HepG2 (cell line): ENCODE data around the gene TNFAIP1. TPM values are rescaled to one million over a fixed set of nuclear protein-coding genes. Genes with fewer than 3 reads are reported as not detected.

Experiments used
- ERF ChIP-seq: IDR thresholded peaks from 2 replicates; pipeline ENCODE4 v1.6.1; 2018; ENCODE audit warnings: missing biosample characterization, missing genetic modification reagents
- FOSL1 ChIP-seq: sonication (generic); formaldehyde crosslinking; IDR thresholded peaks from 2 replicates; pipeline ENCODE4 v1.9.0; 2021; ENCODE audit warnings: missing genetic modification reagents, borderline replicate concordance
- FOXO1 ChIP-seq: sonication (generic); formaldehyde crosslinking; IDR thresholded peaks from 2 replicates; pipeline ENCODE4 v1.4.0; 2020; ENCODE audit warnings: missing genetic modification reagents
- HNF4G ChIP-seq, 2 experiments: sonication (generic) in 1 of 2; formaldehyde crosslinking in 1 of 2; IDR thresholded peaks; 2 replicates each; pipeline versions ENCODE4 v1.4.0 to v1.6.1; 2011 to 2020; ENCODE audit warnings: borderline replicate concordance in 2 of 2, low read depth in 2 of 2, mild to moderate bottlenecking in 2 of 2, low read length in 1 of 2, missing genetic modification reagents in 1 of 2, moderate library complexity in 1 of 2
- KDM3A ChIP-seq: IDR thresholded peaks from 2 replicates; pipeline ENCODE4 v1.6.1; 2018; ENCODE audit warnings: low read depth, missing compliant biosample characterization
- KLF9 ChIP-seq: IDR thresholded peaks from 2 replicates; pipeline ENCODE4 v1.6.1; 2016; ENCODE audit warnings: low read depth
- KMT2A ChIP-seq: sonication (generic); formaldehyde crosslinking; IDR thresholded peaks from 2 replicates; pipeline ENCODE4 v1.4.0; 2020; ENCODE audit warnings: missing genetic modification reagents
- MTERF4 ChIP-seq: sonication (generic); formaldehyde crosslinking; IDR thresholded peaks from 2 replicates; pipeline ENCODE4 v1.8.0; 2023; ENCODE audit warnings: mild to moderate bottlenecking, missing genetic modification reagents
- PITX1 ChIP-seq: sonication (generic); formaldehyde crosslinking; IDR thresholded peaks from 2 replicates; pipeline ENCODE4 v1.5.1; 2020; ENCODE audit warnings: mild to moderate bottlenecking, missing genetic modification reagents
- RNF219 ChIP-seq: sonication (generic); formaldehyde crosslinking; IDR thresholded peaks from 2 replicates; pipeline ENCODE4 v1.5.0; 2020; ENCODE audit warnings: mild to moderate bottlenecking, missing genetic modification reagents
- SNAPC5 ChIP-seq: sonication (generic); formaldehyde crosslinking; IDR thresholded peaks from 2 replicates; pipeline ENCODE4 v1.8.1; 2023; ENCODE audit warnings: mild to moderate bottlenecking, missing genetic modification reagents, borderline replicate concordance
- TBX2 ChIP-seq: sonication (generic); formaldehyde crosslinking; IDR thresholded peaks from 2 replicates; pipeline ENCODE4 v1.5.0; 2020; ENCODE audit warnings: missing genetic modification reagents, mild to moderate bottlenecking, borderline replicate concordance
- TERF1 ChIP-seq: sonication (generic); formaldehyde crosslinking; IDR thresholded peaks from 2 replicates; pipeline ENCODE4 v1.8.0; 2022; ENCODE audit warnings: mild to moderate bottlenecking, missing genetic modification reagents, moderate library complexity
- ZBTB4 ChIP-seq: sonication (generic); formaldehyde crosslinking; IDR thresholded peaks from 2 replicates; pipeline ENCODE4 v1.4.0; 2020; ENCODE audit warnings: missing genetic modification reagents, mild to moderate bottlenecking, borderline replicate concordance
- ZBTB8A ChIP-seq: sonication (generic); formaldehyde crosslinking; IDR thresholded peaks from 2 replicates; pipeline ENCODE4 v1.4.0; 2020; ENCODE audit warnings: mild to moderate bottlenecking, low read depth, missing genetic modification reagents, borderline replicate concordance
- ZNF274 ChIP-seq: sonication (generic); formaldehyde crosslinking; IDR thresholded peaks from 2 replicates; pipeline ENCODE4 v1.5.1; 2020; ENCODE audit warnings: mild to moderate bottlenecking, missing genetic modification reagents
- ZNF354B ChIP-seq: sonication (generic); formaldehyde crosslinking; IDR thresholded peaks from 2 replicates; pipeline ENCODE4 v1.8.0; 2022; ENCODE audit warnings: mild to moderate bottlenecking, missing genetic modification reagents
- ZNF441 ChIP-seq: sonication (generic); formaldehyde crosslinking; IDR thresholded peaks from 2 replicates; pipeline ENCODE4 v1.7.0; 2021; ENCODE audit warnings: missing genetic modification reagents, borderline replicate concordance
- ZNF605 ChIP-seq: sonication (generic); formaldehyde crosslinking; IDR thresholded peaks from 2 replicates; pipeline ENCODE4 v1.8.0; 2022; ENCODE audit warnings: mild to moderate bottlenecking, missing genetic modification reagents
- ZNF615 ChIP-seq: sonication (generic); formaldehyde crosslinking; IDR thresholded peaks from 2 replicates; pipeline ENCODE4 v1.5.0; 2020; ENCODE audit warnings: mild to moderate bottlenecking, missing genetic modification reagents, borderline replicate concordance
- ZNF737 ChIP-seq: sonication (generic); formaldehyde crosslinking; IDR thresholded peaks from 2 replicates; pipeline ENCODE4 v1.5.0; 2020; ENCODE audit warnings: missing genetic modification reagents, mild to moderate bottlenecking, borderline replicate concordance
- polyA plus RNA-seq, 8 experiments: library from polyadenylated mRNA; depleted of rRNA in 3 of 8; stranded (reverse) in 7 of 8; unstranded in 1 of 8; fragments of >200 nt; fragmentation: Illumina TruSeq in 4 of 8; extraction: Trizol in 4 of 8; gene quantifications; 2 replicates each; pipeline versions ENCODE4 v1.2.1 to v1.2.3, GENCODE V29; 2011 to 2016; ENCODE audit warnings: low read depth in 4 of 8, missing spikeins in 1 of 8, mixed read lengths in 1 of 8; ENCODE audit not compliant: insufficient read depth in 1 of 8
- total RNA-seq, 5 experiments: library from RNA; depleted of rRNA; stranded (reverse); fragments of >200 nt; fragmentation: Illumina TruSeq; extraction: Trizol; gene quantifications; 2 replicates each; pipeline ENCODE4 v1.2.3, GENCODE V29; 2016; ENCODE audit warnings: low read depth in 1 of 5

TNFAIP1 gene
- total and polyA plus RNA-seq, 2 of the 13 experiments (the other 11 are each of a cell fraction or from before 2014, with no cell fraction given), result 17.5 to 40.6 TPM

GRCh38 chr17:28370035-28370743 lies 34.6 kb downstream of the TNFAIP1 start, which contains the start of gene VTN (continued):
- TF ChIP-seq ZNF441 (no peak; the same call in 1 of the 2 replicates), FOXO1 (CRISPR knock-in tag) (peak; percentile 75), ERF (peak; percentile 75; the same call in 1 of the 2 replicates), TERF1 (no peak), KMT2A (CRISPR knock-in tag) (peak; percentile 40; the same call in 1 of the 2 replicates), KLF9 (CRISPR knock-in tag) (0 out of 2 replicates have a peak, but pooled peaks have one; percentile 83), TBX2 (CRISPR knock-in tag) (peak; percentile 95), KDM3A (no peak), PITX1 (CRISPR knock-in tag) (peak; percentile 99), SNAPC5 (no peak), ZNF274 (0 out of 2 replicates have a peak, but pooled peaks have one; percentile 69), ZNF737 (CRISPR knock-in tag) (no peak), ZNF615 (CRISPR knock-in tag) (0 out of 2 replicates have a peak, but pooled peaks have one; percentile 17), RNF219 (no peak), ZBTB4 (CRISPR knock-in tag) (no peak; the same call in 1 of the 2 replicates), ZNF605 (CRISPR knock-in tag) (0 out of 2 replicates have a peak, but pooled peaks have one; percentile 26), MTERF4 (CRISPR knock-in tag) (no peak; the same call in 1 of the 2 replicates), ZNF354B (CRISPR knock-in tag) (no peak), ZBTB8A (CRISPR knock-in tag) (no peak), HNF4G (IDR thresholded peaks at IDR 0.05; ENCODE audit: borderline replicate concordance, low read depth, low read length) (peak; percentile 96), HNF4G (CRISPR knock-in tag; IDR thresholded peaks at IDR 0.05; ENCODE audit: borderline replicate concordance, low read depth) (peak; percentile 94), FOSL1 (CRISPR knock-in tag) (peak; percentile 51; the same call in 1 of the 2 replicates)
